ENCODE data around the gene SYNE3. TPM values are rescaled to one million over a fixed set of nuclear protein-coding genes. Genes with fewer than 3 reads are reported as not detected.

SYNE3 gene
- total RNA-seq, 5 donors from 2014 or later (not counting 1 experiment from before 2014, with no cell fraction given): 55.6 to 92.3 (median 77.8) TPM

DNA sequence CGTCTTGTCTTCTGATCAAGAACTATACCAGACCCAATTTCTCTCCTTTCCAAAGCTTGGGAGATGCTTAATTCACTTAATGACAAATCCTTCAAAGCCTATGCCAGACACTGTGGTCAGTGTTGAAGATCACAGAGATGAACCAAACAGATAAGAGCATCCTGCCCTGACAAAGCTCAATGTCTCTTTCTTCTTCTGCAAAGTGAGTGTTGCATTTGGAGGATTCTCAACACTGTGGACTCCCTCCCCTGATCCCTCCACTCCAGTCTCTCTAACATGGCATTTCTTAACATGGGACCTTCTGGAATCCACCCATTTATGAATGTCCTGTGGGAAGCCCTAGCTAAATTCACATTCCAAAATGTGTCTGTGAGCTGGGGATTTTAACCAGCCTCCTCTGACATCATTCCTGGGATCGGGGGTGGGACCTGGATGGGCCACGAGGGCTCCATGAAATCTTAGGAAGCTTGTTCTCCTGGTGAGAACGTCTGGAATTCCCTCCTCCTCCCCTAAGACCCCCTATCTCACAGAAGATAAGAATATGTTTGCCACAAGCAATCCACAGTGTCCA is 20.3 kb downstream of the SYNE3 start:
- DNase-seq (peak in 2 of 35 experiments; percentile 18 to 51), ATAC-seq (replicated peaks in 1 of 4) (peak; percentile 56 to 78 (median 72))
- Mint-ChIP-seq H3K4me1 (peaks cover 55 to 80% (median 75%) of the 10 kb centered on the region in 3 donors), H3K27ac (peak overlapping the region; percentile 93 to 95), H3K27me3 (no peaks in the 10 kb centered on the region), H3K4me3 (peak overlapping the region in 2 of 3 donors; percentile 24 to 68), H3K36me3 (peaks cover 28% of the 10 kb centered on the region), H3K9me3 (peaks cover 0 to 8% (median 0%) of the 10 kb centered on the region in 3 donors)
- ChIA-PET POLR2A (interaction anchor here (0.5 to 1.0 kb wide), 3 partner anchors 9 to 235 kb away, joined by 3 to 5 read pairs (median 3); no protein-coding TSS in a partner anchor), CTCF (interaction anchor here in 1 of 2 donors (0.9 to 1.5 kb wide), 2 partner anchors 17 to 31 kb away, joined by 3 to 7 read pairs; no protein-coding TSS in a partner anchor)
- Histone ChIP-seq H3K4me3 (ENCODE audit: control insufficient read depth in 1 of 2, extremely low read depth in 1 of 2, low read length in 1 of 2) (no peak overlapping the region), H3K27me3 (replicated peaks in 1 of 2; ENCODE audit: control insufficient read depth in 2 of 2, extremely low read depth in 1 of 2, insufficient read depth in 2 of 2, low read length in 1 of 2) (no peaks in the 10 kb centered on the region), H3K4me1 (ENCODE audit: control insufficient read depth in 1 of 2, extremely low read depth in 1 of 2, insufficient read depth in 2 of 2, low read length in 2 of 2) (peaks cover 18 to 35% of the 10 kb centered on the region in 2 experiments), H3K36me3 (ENCODE audit: control insufficient read depth in 2 of 2, extremely low read depth in 1 of 2, insufficient read depth in 1 of 2, low read length in 1 of 2) (peaks cover 15 to 22% of the 10 kb centered on the region in 2 donors), H3K27ac (ENCODE audit: low read length) (peak overlapping the region; percentile 12), H3K9me3 (peaks cover 2% of the 10 kb centered on the region)
- no CpG with 5 or more reads among the region's 4 CpGs for WGBS (ENCODE audit: insufficient coverage)

DNA sequence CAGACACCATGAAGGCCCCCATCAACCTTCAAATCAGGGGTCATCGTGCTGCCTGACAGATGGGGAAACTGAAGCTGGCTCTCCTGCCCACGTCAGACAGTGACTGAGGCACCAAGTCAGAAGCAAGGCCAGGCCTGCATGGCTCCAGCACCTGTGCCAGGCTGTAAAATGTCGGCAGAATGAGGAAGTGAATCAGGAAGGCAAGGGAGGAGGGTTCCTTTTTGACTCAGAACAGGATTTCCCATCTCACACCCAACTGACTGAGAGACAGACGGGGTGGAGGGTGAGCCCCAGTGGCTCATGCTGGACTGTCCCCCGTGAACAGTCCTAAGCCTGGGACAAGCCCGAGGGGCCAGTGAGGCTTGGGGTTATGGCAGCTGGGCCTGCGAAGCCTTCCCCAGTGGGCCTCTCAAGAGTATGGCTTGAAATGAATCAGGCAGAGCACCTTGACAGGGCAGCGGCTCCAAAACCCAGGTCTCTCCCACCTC is 20.9 kb downstream of the SYNE3 start:
- 34% methylated on average over 4 of the region's 8 CpGs for WGBS (ENCODE audit: insufficient coverage)
- H3K9me3 ChIP-seq: peaks cover 2% of the 10 kb centered on the region
- Mint-ChIP-seq H3K9me3 (peaks cover 0 to 8% (median 0%) of the 10 kb centered on the region in 3 donors), H3K36me3 (peaks cover 24% of the 10 kb centered on the region), H3K4me3 (peak overlapping the region in 2 of 3 donors; percentile 59 to 68), H3K27me3 (no peaks in the 10 kb centered on the region), H3K27ac (peak overlapping the region; percentile 93 to 95), H3K4me1 (peaks cover 55 to 80% (median 75%) of the 10 kb centered on the region in 3 donors)
- ATAC-seq (replicated peaks in 1 of 4) (peak; percentile 25 to 66 (median 54)), DNase-seq (peak in 2 of 35 experiments; percentile 39 to 43)
- peaks cover 18 to 40% of the 10 kb centered on the region in 2 experiments for H3K4me1 ChIP-seq (ENCODE audit: control insufficient read depth in 1 of 2, extremely low read depth in 1 of 2, insufficient read depth in 2 of 2, low read length in 2 of 2)
- no peak overlapping the region for H3K4me3 ChIP-seq (ENCODE audit: control insufficient read depth in 1 of 2, extremely low read depth in 1 of 2, low read length in 1 of 2)
- peaks cover 9 to 16% of the 10 kb centered on the region in 2 donors for H3K36me3 ChIP-seq (ENCODE audit: control insufficient read depth in 2 of 2, extremely low read depth in 1 of 2, insufficient read depth in 1 of 2, low read length in 1 of 2)
- no peaks in the 10 kb centered on the region for H3K27me3 ChIP-seq (replicated peaks in 1 of 2; ENCODE audit: control insufficient read depth in 2 of 2, extremely low read depth in 1 of 2, insufficient read depth in 2 of 2, low read length in 1 of 2)
- peak overlapping the region; percentile 12 for H3K27ac ChIP-seq (ENCODE audit: low read length)
- ChIA-PET POLR2A (interaction anchor here in 1 of 2 donors (0.6 kb wide), 1 partner anchor 38 kb away, joined by 3 read pairs; no protein-coding TSS in a partner anchor), CTCF (interaction anchor here in 1 of 2 donors (0.9 to 1.5 kb wide), 2 partner anchors 16 to 32 kb away, joined by 3 to 7 read pairs; no protein-coding TSS in a partner anchor)

DNA sequence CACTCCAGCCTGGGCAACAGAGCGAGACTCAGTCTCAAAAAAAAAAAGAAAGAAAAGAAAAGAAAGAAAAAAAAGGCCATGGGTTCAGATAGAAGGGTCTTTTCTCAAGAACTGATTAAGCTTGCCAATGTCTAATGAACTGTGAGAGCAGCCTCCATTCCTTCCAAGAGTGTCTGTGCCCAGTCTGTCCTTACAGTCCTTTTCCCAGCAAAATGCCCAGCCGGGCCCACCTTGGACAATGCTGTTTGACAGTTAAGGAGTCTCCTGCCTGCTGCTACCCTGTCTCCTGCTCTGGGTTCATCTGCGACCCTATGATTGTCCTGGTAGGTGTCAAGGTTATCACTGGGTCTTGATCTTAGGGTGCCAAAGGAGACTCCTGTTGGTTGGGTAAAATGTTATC is 21.4 kb downstream of the SYNE3 start:
- DNase-seq (no peak), ATAC-seq (replicated peaks in 1 of 4) (no peak)
- no peaks in the 10 kb centered on the region for H3K27me3 ChIP-seq (replicated peaks in 1 of 2; ENCODE audit: control insufficient read depth in 2 of 2, extremely low read depth in 1 of 2, insufficient read depth in 2 of 2, low read length in 1 of 2)
- H3K4me3 ChIP-seq (ENCODE audit: control insufficient read depth in 1 of 2, extremely low read depth in 1 of 2, low read length in 1 of 2): no peak overlapping the region
- POLR2A ChIA-PET: interaction anchor here in 1 of 2 donors (0.6 kb wide), 1 partner anchor 38 kb away, joined by 3 read pairs; no protein-coding TSS in a partner anchor
- 100% methylated on average over 2 of the region's 3 CpGs for WGBS (ENCODE audit: insufficient coverage)
- peaks cover 18 to 44% of the 10 kb centered on the region in 2 experiments for H3K4me1 ChIP-seq (ENCODE audit: control insufficient read depth in 1 of 2, extremely low read depth in 1 of 2, insufficient read depth in 2 of 2, low read length in 2 of 2)
- H3K4me1 Mint-ChIP-seq: peaks cover 55 to 79% (median 74%) of the 10 kb centered on the region in 3 donors
- H3K36me3 ChIP-seq (ENCODE audit: control insufficient read depth in 2 of 2, extremely low read depth in 1 of 2, insufficient read depth in 1 of 2, low read length in 1 of 2): peaks cover 6 to 11% of the 10 kb centered on the region in 2 donors
- CTCF ChIA-PET: no interaction called here
- H3K36me3 Mint-ChIP-seq: peaks cover 24% of the 10 kb centered on the region
- H3K9me3 ChIP-seq: peaks cover 2% of the 10 kb centered on the region
- no peaks in the 10 kb centered on the region for H3K27me3 Mint-ChIP-seq
- peak overlapping the region; percentile 93 to 95 for H3K27ac Mint-ChIP-seq
- H3K27ac ChIP-seq (ENCODE audit: low read length): peak overlapping the region; percentile 12
- H3K4me3 Mint-ChIP-seq: peak overlapping the region in 2 of 3 donors; percentile 59 to 68
- H3K9me3 Mint-ChIP-seq: peaks cover 0 to 8% (median 0%) of the 10 kb centered on the region in 3 donors

DNA sequence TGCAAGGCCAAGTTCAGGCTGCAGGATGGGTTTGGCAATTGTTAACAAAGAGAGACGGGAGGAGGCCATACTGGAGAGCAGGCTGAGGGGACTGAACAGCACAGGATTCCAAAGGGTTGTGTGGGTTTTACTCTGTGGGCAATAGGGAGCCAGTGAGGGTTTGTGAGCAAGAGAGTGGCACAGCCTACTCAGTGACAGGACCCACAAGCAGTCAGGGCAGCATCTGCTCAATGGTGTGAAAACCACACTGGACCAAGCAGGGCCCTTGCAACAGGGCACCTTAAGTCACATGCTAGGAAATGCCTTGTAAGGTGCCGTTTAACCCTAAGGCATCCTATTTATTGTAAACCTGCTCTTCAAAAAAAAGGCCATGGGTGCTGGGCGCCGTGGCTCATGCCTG is 22.0 kb downstream of the SYNE3 start:
- Histone ChIP-seq H3K36me3 (ENCODE audit: control insufficient read depth in 2 of 2, extremely low read depth in 1 of 2, insufficient read depth in 1 of 2, low read length in 1 of 2) (peaks cover 6 to 9% of the 10 kb centered on the region in 2 donors), H3K9me3 (peaks cover 2% of the 10 kb centered on the region), H3K27ac (ENCODE audit: low read length) (no peak overlapping the region), H3K4me1 (ENCODE audit: control insufficient read depth in 1 of 2, extremely low read depth in 1 of 2, insufficient read depth in 2 of 2, low read length in 2 of 2) (peaks cover 18 to 44% of the 10 kb centered on the region in 2 experiments), H3K27me3 (replicated peaks in 1 of 2; ENCODE audit: control insufficient read depth in 2 of 2, extremely low read depth in 1 of 2, insufficient read depth in 2 of 2, low read length in 1 of 2) (no peaks in the 10 kb centered on the region), H3K4me3 (ENCODE audit: control insufficient read depth in 1 of 2, extremely low read depth in 1 of 2, low read length in 1 of 2) (no peak overlapping the region)
- no peak for ATAC-seq (replicated peaks in 1 of 4)
- ChIA-PET CTCF (no interaction called here), POLR2A (no interaction called here)
- Mint-ChIP-seq H3K27me3 (no peaks in the 10 kb centered on the region), H3K9me3 (peaks cover 0 to 8% (median 0%) of the 10 kb centered on the region in 3 donors), H3K36me3 (peaks cover 23% of the 10 kb centered on the region), H3K27ac (peak overlapping the region; percentile 93 to 95), H3K4me1 (peaks cover 55 to 80% (median 72%) of the 10 kb centered on the region in 3 donors), H3K4me3 (peak overlapping the region in 1 of 3 donors; percentile 68)
- WGBS (ENCODE audit: insufficient coverage): 84% methylated on average over 2 of the region's 4 CpGs
- DNase-seq: no peak

DNA sequence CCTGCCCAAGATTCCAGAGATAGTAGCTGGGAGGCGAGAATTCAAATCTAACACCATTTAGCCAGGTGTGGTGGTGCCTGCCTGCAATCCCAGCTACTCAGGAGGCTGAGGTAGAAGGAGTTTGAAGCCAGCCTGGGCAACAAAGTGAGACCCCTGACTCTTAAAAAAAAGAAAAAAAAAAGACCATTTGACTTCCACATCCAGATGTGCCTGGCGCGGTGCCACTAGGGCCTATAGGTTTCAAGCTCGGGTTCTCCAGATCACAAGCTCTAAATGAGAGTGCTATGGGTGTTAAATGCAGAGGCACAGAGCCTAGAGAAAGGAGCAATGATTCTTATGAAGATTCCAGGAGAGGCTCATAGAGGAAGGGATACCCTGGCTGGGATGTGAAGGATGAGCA is 22.5 kb downstream of the SYNE3 start:
- CTCF ChIA-PET: no interaction called here
- Histone ChIP-seq H3K27ac (ENCODE audit: low read length) (no peak overlapping the region), H3K9me3 (peaks cover 2% of the 10 kb centered on the region), H3K4me1 (ENCODE audit: control insufficient read depth in 1 of 2, extremely low read depth in 1 of 2, insufficient read depth in 2 of 2, low read length in 2 of 2) (peaks cover 18 to 43% of the 10 kb centered on the region in 2 experiments), H3K4me3 (ENCODE audit: control insufficient read depth in 1 of 2, extremely low read depth in 1 of 2, low read length in 1 of 2) (no peak overlapping the region), H3K36me3 (ENCODE audit: control insufficient read depth in 2 of 2, extremely low read depth in 1 of 2, insufficient read depth in 1 of 2, low read length in 1 of 2) (peaks cover 4 to 7% of the 10 kb centered on the region in 2 donors), H3K27me3 (replicated peaks in 1 of 2; ENCODE audit: control insufficient read depth in 2 of 2, extremely low read depth in 1 of 2, insufficient read depth in 2 of 2, low read length in 1 of 2) (no peaks in the 10 kb centered on the region)
- Mint-ChIP-seq H3K9me3 (peaks cover 0 to 8% (median 0%) of the 10 kb centered on the region in 3 donors), H3K4me1 (peaks cover 55 to 81% (median 74%) of the 10 kb centered on the region in 3 donors), H3K4me3 (peak overlapping the region in 1 of 3 donors; percentile 20), H3K36me3 (peaks cover 21% of the 10 kb centered on the region), H3K27ac (peak overlapping the region; percentile 77 to 95), H3K27me3 (no peaks in the 10 kb centered on the region)
- DNase-seq (no peak), ATAC-seq (replicated peaks in 1 of 4) (no peak)
- POLR2A ChIA-PET: no interaction called here
- WGBS (ENCODE audit: insufficient coverage): 83% methylated on average over 1 of the region's 4 CpGs

DNA sequence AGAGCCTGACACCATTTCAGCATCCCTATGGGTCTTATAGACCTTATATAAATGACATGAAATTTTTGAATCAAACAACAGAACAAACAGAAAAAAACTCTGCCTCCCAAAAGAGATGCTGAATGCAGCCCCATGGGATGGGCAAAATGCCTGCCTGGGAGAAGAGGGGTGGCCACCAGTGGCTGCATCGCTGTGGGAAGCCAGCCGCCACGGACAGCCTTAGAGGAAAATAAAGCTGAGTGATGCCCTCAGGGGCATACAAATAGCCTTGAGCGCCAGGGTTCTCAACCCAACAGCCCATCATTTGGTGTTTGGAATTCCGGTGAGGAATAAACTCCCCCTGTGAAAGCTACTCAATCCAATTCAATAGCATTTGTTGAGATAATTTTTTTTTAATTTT is 22.9 kb downstream of the SYNE3 start:
- CTCF ChIA-PET: no interaction called here
- Histone ChIP-seq H3K27ac (ENCODE audit: low read length) (no peak overlapping the region), H3K36me3 (ENCODE audit: control insufficient read depth in 2 of 2, extremely low read depth in 1 of 2, insufficient read depth in 1 of 2, low read length in 1 of 2) (peaks cover 2 to 3% of the 10 kb centered on the region in 2 donors), H3K9me3 (peaks cover 2% of the 10 kb centered on the region), H3K27me3 (replicated peaks in 1 of 2; ENCODE audit: control insufficient read depth in 2 of 2, extremely low read depth in 1 of 2, insufficient read depth in 2 of 2, low read length in 1 of 2) (no peaks in the 10 kb centered on the region), H3K4me1 (ENCODE audit: control insufficient read depth in 1 of 2, extremely low read depth in 1 of 2, insufficient read depth in 2 of 2, low read length in 2 of 2) (peaks cover 18 to 45% of the 10 kb centered on the region in 2 experiments), H3K4me3 (ENCODE audit: control insufficient read depth in 1 of 2, extremely low read depth in 1 of 2, low read length in 1 of 2) (no peak overlapping the region)
- Mint-ChIP-seq H3K27ac (peak overlapping the region in 1 of 2 donors; percentile 17), H3K4me1 (peaks cover 55 to 79% (median 72%) of the 10 kb centered on the region in 3 donors), H3K27me3 (no peaks in the 10 kb centered on the region), H3K9me3 (peaks cover 0 to 8% (median 0%) of the 10 kb centered on the region in 3 donors), H3K36me3 (peaks cover 21% of the 10 kb centered on the region), H3K4me3 (no peak overlapping the region)
- no peak for ATAC-seq (replicated peaks in 1 of 4)
- POLR2A ChIA-PET: no interaction called here
- DNase-seq: no peak
- 100% methylated on average over 1 of the region's 5 CpGs for WGBS (ENCODE audit: insufficient coverage)
